Measurements from ENCODE around the gene TUB. TPM values are rescaled to one million over a fixed set of nuclear protein-coding genes. Genes with fewer than 3 reads are reported as not detected.

Gene TUB
- total and polyA plus RNA-seq, 2 experiments from 2014 or later = 3.3 to 12.3 TPM

DNA sequence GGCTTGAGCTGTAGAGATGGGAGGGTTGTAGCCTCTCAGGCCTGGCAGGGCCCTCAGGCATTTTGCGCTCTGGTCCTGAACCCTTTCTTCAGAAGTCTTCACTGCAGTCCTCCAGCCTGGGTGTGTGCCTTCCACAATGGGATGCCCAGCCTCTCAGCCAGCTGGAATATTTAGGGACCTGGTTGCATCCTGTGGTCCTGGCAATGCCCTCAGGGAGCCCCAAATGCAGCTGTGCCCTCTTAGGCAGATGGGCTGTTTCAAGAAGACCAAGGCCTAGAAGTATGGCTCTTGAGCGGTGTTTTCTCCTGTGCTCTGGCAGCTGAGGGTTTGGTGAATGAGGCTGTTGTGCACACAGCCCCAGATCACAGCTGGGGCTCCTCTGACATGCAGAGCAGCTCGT lies 6.7 kb downstream of the TUB start:
- Histone ChIP-seq H3K9ac (no peak overlapping the region), H3K36me3 (ENCODE audit: low read depth) (no peaks in the 10 kb centered on the region), H3K4me3 (no peak overlapping the region), H3K9me2 (ENCODE audit: insufficient read depth) (no peaks in the 10 kb centered on the region), H3K4me2 (ENCODE audit: unreplicated experiment) (no peak overlapping the region), H3K4me1 (ENCODE audit: insufficient read depth) (peaks cover 5% of the 10 kb centered on the region; the same call in 1 of the 2 replicates), H2AFZ (no peak overlapping the region), H3K27ac (no peak overlapping the region), H3K27me3 (replicated peaks; ENCODE audit: insufficient read depth) (no peaks in the 10 kb centered on the region), H3K79me2 (ENCODE audit: insufficient read depth) (peaks cover 49% of the 10 kb centered on the region), H3K9me3 (ENCODE audit: low read depth) (no peaks in the 10 kb centered on the region), H4K20me1 (ENCODE audit: insufficient read depth) (no peaks in the 10 kb centered on the region), H3F3A (ENCODE audit: insufficient read depth) (no peaks in the 10 kb centered on the region)
- no peak for DNase-seq
- in situ Hi-C loops (cut with MboI) = no loop called here
- WGBS, 2 experiments (ENCODE audit: low coverage in 1 of 2, low lambda C conversion rate in 2 of 2, missing lambda C conversion rate in 2 of 2) = 74 to 84% methylated on average over 3 of the region's 3 CpGs
- TF ChIP-seq EZH2phosphoT487 (IDR thresholded peaks at IDR 0.05; ENCODE audit: insufficient read depth, low read depth) = no peak

DNA sequence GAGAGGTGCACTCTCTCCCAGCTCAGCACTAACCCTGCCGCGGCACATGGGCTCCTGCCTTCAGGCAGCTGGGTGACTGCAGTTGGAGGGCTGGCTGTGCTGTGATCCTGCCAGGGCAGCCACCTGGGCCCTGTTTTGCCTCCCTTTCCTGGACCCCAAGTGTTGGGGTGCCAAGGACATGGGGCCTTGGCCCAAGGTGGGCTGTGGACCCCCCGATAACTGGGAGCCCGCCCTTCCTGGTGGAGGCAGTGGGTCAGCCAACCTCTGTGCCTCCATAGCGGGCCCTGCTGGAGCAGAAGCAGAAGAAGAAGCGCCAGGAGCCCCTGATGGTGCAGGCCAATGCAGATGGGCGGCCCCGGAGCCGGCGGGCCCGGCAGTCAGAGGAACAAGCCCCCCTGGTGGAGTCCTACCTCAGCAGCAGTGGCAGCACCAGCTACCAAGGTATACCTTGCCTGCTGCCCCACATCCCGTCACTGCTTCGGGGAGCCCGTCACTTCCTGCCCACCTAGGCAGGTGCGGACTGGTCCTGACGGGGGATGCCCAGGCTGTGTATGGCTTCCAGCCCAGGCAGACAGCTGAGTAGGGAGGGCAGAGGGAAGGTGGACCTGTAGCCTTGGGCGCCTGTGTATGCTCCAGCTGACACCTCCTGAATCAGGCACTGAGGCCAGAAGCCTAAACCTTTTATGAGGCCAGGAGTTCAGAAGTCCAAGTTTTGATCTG lies 8.9 kb downstream of the TUB start:
- Histone ChIP-seq H3K9me3 (ENCODE audit: low read depth) (no peaks in the 10 kb centered on the region), H3K79me2 (ENCODE audit: insufficient read depth) (peaks cover 29% of the 10 kb centered on the region), H3K27ac (no peak overlapping the region), H3K4me1 (ENCODE audit: insufficient read depth) (0 out of 2 replicates have a peak, but pooled peaks cover 7% of the 10 kb centered on the region), H3K4me2 (ENCODE audit: unreplicated experiment) (no peak overlapping the region), H3K9me2 (ENCODE audit: insufficient read depth) (no peaks in the 10 kb centered on the region), H4K20me1 (ENCODE audit: insufficient read depth) (no peaks in the 10 kb centered on the region), H3K27me3 (replicated peaks; ENCODE audit: insufficient read depth) (no peaks in the 10 kb centered on the region), H3K36me3 (ENCODE audit: low read depth) (no peaks in the 10 kb centered on the region), H2AFZ (no peak overlapping the region), H3F3A (ENCODE audit: insufficient read depth) (no peaks in the 10 kb centered on the region), H3K9ac (no peak overlapping the region), H3K4me3 (no peak overlapping the region)
- no peak for DNase-seq
- no peak for TF ChIP-seq EZH2phosphoT487 (IDR thresholded peaks at IDR 0.05; ENCODE audit: insufficient read depth, low read depth)
- no peak for TF ChIP-seq EZH2 (IDR thresholded peaks at IDR 0.05; ENCODE audit: insufficient read depth, poor library complexity, severe bottlenecking)
- WGBS, 2 experiments (ENCODE audit: low coverage in 1 of 2, low lambda C conversion rate in 2 of 2, missing lambda C conversion rate in 2 of 2) = 85 to 93% methylated on average over 15 to 17 of the region's 17 CpGs
- in situ Hi-C loops (cut with MboI) = no loop called here

DNA sequence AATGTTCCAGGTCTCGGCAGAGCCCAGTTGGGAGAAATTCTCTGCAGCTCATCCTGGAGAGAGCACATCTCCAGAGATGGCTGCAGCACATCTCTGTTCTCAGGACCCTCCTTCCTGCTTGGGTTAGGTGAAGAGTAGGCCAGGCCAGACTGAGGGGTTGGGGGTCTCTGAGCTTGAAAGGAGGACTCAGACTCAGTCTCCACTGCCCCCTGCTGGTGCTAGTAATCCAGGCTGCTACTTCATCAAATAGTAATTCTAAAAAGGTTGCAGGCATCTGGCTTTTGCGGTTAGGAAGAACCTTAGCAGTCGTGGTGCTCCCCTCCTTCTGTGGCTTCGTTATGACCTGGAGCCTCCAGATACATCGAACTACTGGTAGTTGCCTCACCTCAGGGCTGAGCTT lies 9.7 kb downstream of the TUB start:
- TF ChIP-seq EZH2 (IDR thresholded peaks at IDR 0.05; ENCODE audit: insufficient read depth, poor library complexity, severe bottlenecking) = no peak
- no peak for TF ChIP-seq EZH2phosphoT487 (IDR thresholded peaks at IDR 0.05; ENCODE audit: insufficient read depth, low read depth)
- Histone ChIP-seq H3K9ac (no peak overlapping the region), H3K27me3 (replicated peaks; ENCODE audit: insufficient read depth) (no peaks in the 10 kb centered on the region), H3K4me3 (no peak overlapping the region), H3K79me2 (ENCODE audit: insufficient read depth) (peaks cover 24% of the 10 kb centered on the region), H4K20me1 (ENCODE audit: insufficient read depth) (no peaks in the 10 kb centered on the region), H3K9me3 (ENCODE audit: low read depth) (no peaks in the 10 kb centered on the region), H2AFZ (no peak overlapping the region), H3K4me2 (ENCODE audit: unreplicated experiment) (no peak overlapping the region), H3K27ac (no peak overlapping the region), H3K9me2 (ENCODE audit: insufficient read depth) (no peaks in the 10 kb centered on the region), H3K36me3 (ENCODE audit: low read depth) (no peaks in the 10 kb centered on the region), H3K4me1 (ENCODE audit: insufficient read depth) (0 out of 2 replicates have a peak, but pooled peaks cover 7% of the 10 kb centered on the region), H3F3A (ENCODE audit: insufficient read depth) (no peaks in the 10 kb centered on the region)
- DNase-seq = peak; percentile 43
- 49 to 51% methylated on average over 5 of the region's 5 CpGs for WGBS, 2 experiments (ENCODE audit: low coverage in 1 of 2, low lambda C conversion rate in 2 of 2, missing lambda C conversion rate in 2 of 2)
- in situ Hi-C loops (cut with MboI) = no loop called here

DNA sequence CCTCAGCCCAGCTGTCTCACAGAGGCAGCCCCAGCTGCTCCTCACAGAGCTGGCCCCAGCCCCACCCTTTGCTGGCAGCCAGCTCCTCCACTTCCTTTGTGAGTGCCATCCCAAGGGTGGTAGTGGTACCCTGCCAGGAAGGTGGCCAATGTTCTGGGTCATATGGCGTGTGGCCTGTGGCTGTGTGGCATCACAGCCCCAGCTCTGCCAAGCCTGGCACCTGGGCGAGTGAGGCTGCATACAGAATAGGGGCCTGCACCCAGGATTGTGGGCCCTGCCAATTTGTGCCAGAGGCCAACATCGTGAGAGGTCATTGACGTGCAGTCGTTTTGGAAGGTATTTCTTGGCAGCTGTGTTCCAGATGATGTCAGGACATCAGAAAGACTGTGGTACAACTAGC lies 10.7 kb downstream of the TUB start:
- 0 out of 2 replicates have a peak, but pooled peaks cover 3% of the 10 kb centered on the region for H3K4me1 ChIP-seq (ENCODE audit: insufficient read depth)
- no peaks in the 10 kb centered on the region for H3K36me3 ChIP-seq (ENCODE audit: low read depth)
- H3F3A ChIP-seq (ENCODE audit: insufficient read depth) = no peaks in the 10 kb centered on the region
- no peak overlapping the region for H3K27ac ChIP-seq
- peaks cover 21% of the 10 kb centered on the region for H3K79me2 ChIP-seq (ENCODE audit: insufficient read depth)
- H3K27me3 ChIP-seq (replicated peaks; ENCODE audit: insufficient read depth) = no peaks in the 10 kb centered on the region
- H3K9ac ChIP-seq = no peak overlapping the region
- no peak for DNase-seq
- H4K20me1 ChIP-seq (ENCODE audit: insufficient read depth) = no peaks in the 10 kb centered on the region
- TF ChIP-seq EZH2phosphoT487 (IDR thresholded peaks at IDR 0.05; ENCODE audit: insufficient read depth, low read depth) (no peak), EZH2 (IDR thresholded peaks at IDR 0.05; ENCODE audit: insufficient read depth, poor library complexity, severe bottlenecking) (no peak)
- WGBS, 2 experiments (ENCODE audit: low coverage in 1 of 2, low lambda C conversion rate in 2 of 2, missing lambda C conversion rate in 2 of 2) = 79% methylated on average over 5 of the region's 5 CpGs
- H3K9me3 ChIP-seq (ENCODE audit: low read depth) = no peaks in the 10 kb centered on the region
- H3K9me2 ChIP-seq (ENCODE audit: insufficient read depth) = no peaks in the 10 kb centered on the region
- no peak overlapping the region for H3K4me3 ChIP-seq
- in situ Hi-C loops (cut with MboI) = no loop called here
- no peak overlapping the region for H2AFZ ChIP-seq
- H3K4me2 ChIP-seq (ENCODE audit: unreplicated experiment) = no peak overlapping the region
